MV-4-11 (cell line): ENCODE data around the gene PCYT1B.
A peak's percentile ranks its signal among the peaks of the same experiment; 100 is the strongest.

Experiments used
- DNase-seq: peaks from one replicate; lab custom pipeline; 2025; lab: John Stamatoyannopoulos, UW

Gene PCYT1B

GRCh38 chrX:24646006-24646405 is 1.1 kb downstream of the PCYT1B start:
- no peak for DNase-seq

GRCh38 chrX:24643116-24643515 is 4.0 kb downstream of the PCYT1B start:
- no peak for DNase-seq

- no peak for DNase-seq
Observed at GRCh38 chrX:24629701-24630100, 17.4 kb downstream of the PCYT1B start.

DNA sequence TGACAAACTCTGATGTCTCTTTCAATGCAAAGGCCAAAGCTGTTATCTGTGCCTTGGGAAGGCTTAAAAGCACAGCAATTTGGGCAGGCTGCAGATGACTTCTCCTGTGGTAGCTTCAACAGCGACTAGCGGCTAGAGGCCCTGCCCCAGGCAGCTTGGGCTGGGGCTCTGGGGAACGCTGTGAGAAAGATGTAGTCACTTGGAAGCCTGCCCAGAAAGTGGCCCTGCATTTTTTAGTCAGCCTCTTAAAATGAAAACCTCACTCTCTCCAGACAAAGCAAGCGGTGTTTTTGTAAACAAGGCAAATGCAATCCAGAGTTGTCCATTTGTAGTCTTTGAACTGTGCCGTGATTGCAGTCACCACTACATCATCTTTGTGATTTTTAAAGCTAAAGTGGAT is 27.5 kb downstream of the PCYT1B start:
- peak; percentile 21 for DNase-seq

- DNase-seq = no peak
Observed at GRCh38 chrX:24610516-24610915, 36.6 kb downstream of the PCYT1B start.

GRCh38 chrX:24607616-24608015 is 39.5 kb downstream of the PCYT1B start:
- DNase-seq = no peak

GRCh38 chrX:24605941-24606340 is 41.2 kb downstream of the PCYT1B start:
- peak; percentile 63 for DNase-seq

GRCh38 chrX:24603191-24603590 is 44.0 kb downstream of the PCYT1B start:
- no peak for DNase-seq

DNA sequence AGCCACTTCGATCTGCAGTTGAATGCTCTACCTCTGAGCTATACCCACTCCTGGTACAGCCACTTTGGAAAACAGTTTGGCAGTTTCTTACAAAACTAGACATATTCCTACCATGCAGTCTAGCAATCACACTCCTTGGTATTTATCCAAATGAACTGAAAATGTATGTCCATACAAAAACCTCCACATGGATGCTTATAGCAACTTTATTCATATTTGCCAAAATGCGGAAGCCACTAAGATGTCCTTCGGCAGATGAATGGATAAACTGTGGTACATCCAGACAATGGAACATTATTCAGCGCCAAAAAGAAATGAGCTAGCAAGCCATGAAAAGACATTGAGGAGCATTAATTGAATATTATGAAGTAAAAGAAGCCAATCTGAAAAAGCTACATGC is 45.3 kb downstream of the PCYT1B start:
- no peak for DNase-seq

GRCh38 chrX:24594501-24594900 is 52.6 kb downstream of the PCYT1B start:
- no peak for DNase-seq

DNA sequence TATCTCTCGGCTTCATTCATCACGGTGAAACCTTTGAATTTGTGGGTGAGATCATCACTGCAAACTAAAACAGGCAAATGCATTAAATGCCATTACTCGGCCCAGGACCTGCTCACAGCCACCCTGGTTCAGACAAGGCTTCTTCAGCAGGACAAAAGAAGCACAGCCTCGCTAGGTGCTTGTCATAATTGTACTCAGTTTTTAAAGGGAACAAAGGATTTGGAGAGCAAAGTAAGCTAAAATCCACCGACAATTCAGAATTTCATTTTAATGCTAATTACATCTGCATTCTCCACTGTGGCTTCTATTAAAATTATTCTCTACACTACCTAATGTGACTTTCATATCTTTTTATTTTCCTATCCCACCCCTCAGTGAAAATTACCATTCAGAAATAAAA is 57.0 kb downstream of the PCYT1B start:
- DNase-seq = no peak

DNA sequence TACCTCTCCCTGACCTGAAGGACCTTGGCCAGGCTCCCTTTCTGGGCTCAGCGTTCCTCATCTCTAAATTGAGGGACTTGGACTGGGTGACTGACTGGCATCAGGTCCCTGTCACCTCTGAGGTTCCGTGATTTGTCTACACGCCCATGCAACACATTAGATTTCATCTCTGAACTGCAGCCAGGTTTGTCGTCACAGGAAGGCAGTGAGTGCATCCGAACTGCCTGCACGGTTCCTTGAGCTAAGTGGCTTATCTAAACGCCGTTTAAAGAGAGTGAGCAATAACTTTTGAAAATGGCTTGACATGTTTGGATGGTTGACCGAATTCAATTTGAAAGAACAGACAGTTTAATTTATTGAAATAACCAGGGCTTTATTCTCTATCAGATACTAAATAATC is 70.1 kb downstream of the PCYT1B start:
- no peak for DNase-seq

- no peak for DNase-seq
Observed at GRCh38 chrX:24575496-24575895, 71.7 kb downstream of the PCYT1B start.

- DNase-seq = peak; percentile 58
Observed at GRCh38 chrX:24574743-24575142, 72.4 kb downstream of the PCYT1B start.

DNA sequence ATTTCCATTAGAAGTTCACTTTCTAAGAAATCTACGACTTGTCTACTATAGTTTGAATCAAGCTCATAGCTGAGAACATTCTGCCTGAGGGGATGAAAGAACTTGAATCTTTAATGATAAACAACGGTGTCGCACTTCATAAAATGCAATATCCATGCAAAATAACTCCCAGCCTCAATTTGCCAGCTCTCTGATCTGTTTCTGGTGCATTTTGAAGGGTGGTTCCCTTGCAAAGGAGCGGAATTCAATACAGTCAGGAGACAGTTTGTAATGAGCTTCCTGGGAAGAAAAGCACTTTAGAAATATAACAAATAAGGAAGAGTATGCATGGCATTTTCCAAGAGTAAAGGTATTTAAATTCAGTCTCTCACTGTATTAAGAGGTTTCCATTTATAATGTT is 80.0 kb downstream of the PCYT1B start:
- no peak for DNase-seq

- DNase-seq = no peak
Observed at GRCh38 chrX:24566240-24566639, 80.9 kb downstream of the PCYT1B start.

DNA sequence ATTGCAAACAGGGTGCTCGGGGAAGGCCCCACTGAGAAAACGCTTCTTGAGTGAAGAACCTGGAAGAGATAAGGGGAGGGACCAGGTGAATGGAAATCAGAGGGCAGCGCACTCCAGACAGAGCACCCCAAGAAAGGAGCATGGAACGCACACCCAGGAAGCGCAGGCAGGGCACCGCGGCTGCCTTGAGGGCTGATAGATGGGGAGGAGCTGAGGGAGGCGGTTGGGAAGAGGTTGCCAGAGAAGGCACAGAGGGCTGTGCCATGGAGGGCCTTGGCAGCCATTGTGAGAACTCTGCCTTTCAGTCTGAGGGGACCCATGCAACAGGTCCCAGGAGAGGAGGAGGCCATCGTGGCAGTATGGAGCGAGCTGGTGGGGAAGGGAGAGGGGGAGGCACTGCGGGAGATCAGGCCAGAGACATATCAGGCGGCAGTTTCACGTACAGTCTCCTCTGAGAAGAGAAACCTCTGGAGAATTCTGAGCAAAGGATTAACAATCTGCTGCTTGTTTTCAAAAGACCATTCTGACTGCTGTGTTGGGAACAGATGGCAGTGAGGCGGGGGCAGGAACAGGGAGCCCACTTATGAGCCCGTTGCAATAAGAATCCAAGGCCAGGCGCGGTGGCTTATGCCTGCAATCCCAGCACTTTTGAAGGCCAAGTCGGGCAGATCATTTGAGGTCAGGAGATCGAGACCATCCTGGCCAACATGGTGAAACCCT is 83.7 kb downstream of the PCYT1B start:
- DNase-seq = no peak

- DNase-seq = peak; percentile 2
Observed at GRCh38 chrX:24561121-24561520, 86.0 kb downstream of the PCYT1B start.

- no peak for DNase-seq
Observed at GRCh38 chrX:24553011-24553410, 94.1 kb downstream of the PCYT1B start.

- no peak for DNase-seq
Observed at GRCh38 chrX:24550166-24550565, 97.0 kb downstream of the PCYT1B start.

GRCh38 chrX:24547961-24548360 is 99.2 kb downstream of the PCYT1B start:
- DNase-seq = no peak

DNA sequence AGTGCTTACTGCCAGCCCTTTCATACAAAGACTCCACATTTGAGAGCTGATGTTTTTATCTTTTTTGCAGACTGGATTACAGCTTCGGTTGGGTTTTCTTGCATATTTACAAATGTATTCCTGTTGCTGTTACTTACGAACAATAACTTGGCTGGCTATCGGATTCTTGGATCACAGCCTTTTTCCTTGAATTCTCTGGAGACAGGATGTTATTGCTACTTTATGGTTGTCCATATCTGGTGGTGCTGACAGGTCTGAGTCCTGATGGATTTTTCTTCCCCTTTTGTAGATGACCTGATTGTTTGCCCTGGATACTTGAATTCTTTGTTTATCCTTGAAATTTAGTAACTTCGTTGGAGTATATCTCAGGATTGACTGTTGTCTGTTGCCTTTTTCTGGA is 104.4 kb downstream of the PCYT1B start:
- DNase-seq = no peak

- DNase-seq = no peak
Observed at GRCh38 chrX:24536551-24536950, 110.6 kb downstream of the PCYT1B start.

- DNase-seq = no peak
Observed at GRCh38 chrX:24528605-24529004, 118.5 kb downstream of the PCYT1B start.
